ENCODE data around the gene MYL5. TPM values are rescaled to one million over a fixed set of nuclear protein-coding genes. Genes with fewer than 3 reads are reported as not detected.
"Not testable (repeated sequence)": the region's sequence is repeated elsewhere in the genome, so short reads cannot be mapped to it uniquely, and the experiment has no call there.

The MYL5 gene
- total RNA-seq, 1 donor from 2014 or later = 16.5 TPM

DNA sequence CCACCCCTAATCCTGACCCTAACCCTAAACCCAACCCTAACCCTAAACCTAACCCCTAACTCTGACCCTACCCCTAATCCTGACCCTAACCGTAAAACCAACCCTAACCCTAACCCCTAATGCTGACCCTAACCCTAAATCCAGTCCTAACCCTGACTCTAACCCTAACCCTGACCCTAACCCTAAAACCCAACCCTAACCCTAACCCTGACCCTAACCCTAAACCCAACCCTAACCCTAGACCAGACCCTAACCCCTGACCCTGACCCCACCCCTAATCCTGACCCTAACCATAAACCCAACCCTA lies 30.6 kb downstream of the MYL5 start:
- no peak for DNase-seq (ENCODE audit: low spot score)

DNA sequence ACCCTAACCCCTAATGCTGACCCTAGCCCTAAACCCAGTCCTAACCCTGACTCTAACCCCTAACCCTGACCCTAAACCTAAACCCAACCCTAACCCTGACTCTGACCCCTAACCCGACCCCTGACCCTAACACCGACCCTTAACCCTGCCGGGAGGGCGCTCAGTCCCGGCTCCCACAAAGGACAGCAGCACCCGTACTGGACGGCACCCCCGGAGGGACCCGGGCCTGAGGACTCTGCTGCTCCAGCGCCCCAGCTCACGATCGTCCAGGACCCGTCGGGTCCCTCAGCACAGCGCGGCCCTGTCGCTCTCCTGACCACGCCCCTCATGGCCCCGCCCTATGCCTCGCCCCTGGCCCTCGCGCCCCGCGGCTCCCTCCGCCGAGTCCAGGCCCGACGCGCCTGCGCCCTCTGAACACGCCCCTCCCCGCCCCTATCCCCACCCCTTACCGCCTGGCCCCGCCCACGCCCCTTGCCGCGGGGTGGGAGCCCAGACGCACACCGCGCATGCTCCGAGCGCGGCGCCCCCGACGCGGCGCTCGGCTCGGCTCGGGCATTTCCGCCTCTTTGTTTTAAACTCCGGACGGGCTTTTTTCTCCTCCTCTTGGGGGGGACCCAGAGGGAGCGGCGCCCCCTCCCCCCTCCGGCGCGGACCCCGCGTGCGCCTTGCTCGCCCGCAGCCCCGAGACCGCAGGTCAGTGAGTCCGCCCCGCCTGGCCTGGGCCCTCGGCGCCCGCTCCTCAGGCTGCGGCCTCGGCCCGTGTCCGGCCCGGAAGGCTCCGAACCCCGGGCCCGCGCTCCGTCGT lies 31.1 kb downstream of the MYL5 start, which contains the start of gene PCGF3:
Gene PCGF3, plus strand, starts transcription at position 555 of the 805 bp plus-strand sequence. CDS start 27,849 bp downstream, outside the sequence.
- peak; percentile 100 for DNase-seq (ENCODE audit: low spot score)

DNA sequence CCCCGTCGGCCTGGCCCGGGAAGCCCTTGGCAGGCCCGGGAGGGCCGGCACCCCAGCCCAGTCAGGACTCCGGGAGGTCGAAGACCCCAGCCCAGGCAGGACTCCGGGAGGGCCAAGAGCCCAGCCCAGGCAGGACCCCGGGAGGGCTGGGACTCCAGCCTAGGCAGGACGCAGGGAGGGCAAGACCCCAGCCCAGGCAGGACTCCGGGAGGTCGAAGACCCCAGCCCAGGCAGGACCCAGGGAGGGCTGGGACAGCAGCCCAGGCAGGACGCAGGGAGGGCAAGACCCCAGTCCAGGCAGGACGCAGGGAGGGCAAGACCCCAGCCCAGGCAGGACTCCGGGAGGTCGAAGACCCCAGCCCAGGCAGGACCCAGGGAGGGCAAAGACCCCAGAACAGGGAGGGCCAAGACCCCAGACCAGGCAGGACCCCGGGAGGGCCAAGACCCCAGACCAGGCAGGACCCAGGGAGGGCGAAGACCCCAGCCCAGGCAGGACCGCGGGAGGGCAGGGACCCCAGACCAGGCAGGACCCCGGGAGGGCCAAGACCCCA lies 31.8 kb downstream of the MYL5 start:
- DNase-seq (ENCODE audit: low spot score) = not testable (repeated sequence)

DNA sequence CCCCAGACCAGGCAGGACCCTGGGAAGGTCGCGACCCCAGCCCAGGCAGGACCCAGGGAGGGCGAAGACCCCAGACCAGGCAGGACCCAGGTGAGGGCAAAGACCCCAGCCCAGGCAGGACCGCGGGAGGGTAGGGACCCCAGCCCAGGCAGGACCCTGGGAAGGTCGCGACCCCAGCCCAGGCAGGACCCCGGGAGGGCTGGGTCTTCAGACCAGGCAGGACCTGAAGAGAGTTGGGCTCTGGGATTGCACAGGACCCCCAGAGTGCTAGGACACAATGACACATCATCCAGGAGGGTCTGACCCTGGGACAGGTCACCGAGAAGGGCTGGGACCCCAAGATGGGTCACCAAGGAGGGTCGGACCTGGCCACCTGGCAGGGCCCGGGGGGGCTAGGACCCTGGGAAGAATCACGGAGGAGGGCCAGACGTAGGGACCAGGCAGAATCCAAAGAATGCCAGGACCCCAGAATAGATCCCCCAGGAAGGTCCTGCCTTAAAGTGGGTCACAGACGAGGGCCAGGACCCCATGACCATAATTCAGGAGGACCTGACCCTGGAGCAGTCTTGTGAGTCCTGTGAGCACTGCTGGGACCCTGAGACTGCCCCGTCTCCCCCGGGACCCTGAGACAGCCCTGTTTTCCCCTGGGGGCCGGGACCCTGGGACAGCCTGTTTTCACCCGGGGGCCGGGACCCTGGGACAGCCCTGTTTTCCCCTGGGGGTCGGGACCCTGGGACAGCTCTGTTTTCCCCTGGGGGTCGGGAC lies 32.7 kb downstream of the MYL5 start:
- no peak for DNase-seq (ENCODE audit: low spot score)

DNA sequence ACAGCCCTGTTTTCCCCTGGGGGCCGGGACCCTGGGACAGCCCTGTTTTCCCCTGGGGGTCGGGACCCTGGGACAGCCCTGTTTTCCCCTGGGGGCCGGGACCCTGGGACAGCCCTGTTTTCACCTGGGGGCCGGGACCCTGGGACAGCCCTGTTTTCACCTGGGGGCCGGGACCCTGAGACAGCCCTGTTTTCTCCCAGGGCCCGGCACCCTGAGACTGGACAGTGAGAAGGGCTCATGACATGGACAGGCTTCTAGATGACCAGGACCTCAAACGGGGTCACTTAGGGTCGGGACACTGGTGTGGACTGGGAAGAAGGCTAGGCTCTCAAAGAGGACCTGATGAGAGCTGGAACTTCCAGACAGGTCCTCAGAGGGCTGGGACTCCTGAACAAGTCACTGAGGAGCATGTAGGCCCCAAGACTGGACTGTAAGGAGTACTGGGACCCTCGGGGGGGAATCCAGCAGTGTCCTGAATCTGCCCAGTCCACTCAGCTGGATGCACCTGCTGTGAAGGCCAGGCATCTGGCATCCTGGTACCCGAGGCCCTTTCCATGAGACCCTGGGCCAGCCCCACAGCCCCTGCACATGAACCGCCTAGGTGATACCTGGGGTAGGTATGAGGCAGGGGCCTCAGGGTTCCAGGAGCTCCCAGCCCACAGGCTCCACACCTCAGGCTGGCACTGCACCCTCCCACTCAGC lies 33.7 kb downstream of the MYL5 start:
- DNase-seq (ENCODE audit: low spot score) = no peak

DNA sequence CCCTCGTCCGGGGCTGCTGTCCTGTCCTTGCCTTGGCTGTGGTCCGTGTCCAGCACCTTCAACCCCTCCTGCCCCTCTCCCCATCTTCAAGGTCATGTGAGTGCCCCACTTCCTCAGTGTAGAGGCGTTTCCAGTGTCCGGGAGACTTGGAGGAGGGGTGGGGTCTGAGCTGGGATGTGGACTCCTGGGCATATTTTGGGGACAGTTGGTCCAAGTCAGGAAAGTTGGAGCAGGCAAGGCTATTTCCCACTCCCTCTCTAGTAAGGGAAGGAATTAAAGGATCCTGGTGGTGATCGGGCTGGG lies 34.2 kb downstream of the MYL5 start:
- no peak for DNase-seq (ENCODE audit: low spot score)

DNA sequence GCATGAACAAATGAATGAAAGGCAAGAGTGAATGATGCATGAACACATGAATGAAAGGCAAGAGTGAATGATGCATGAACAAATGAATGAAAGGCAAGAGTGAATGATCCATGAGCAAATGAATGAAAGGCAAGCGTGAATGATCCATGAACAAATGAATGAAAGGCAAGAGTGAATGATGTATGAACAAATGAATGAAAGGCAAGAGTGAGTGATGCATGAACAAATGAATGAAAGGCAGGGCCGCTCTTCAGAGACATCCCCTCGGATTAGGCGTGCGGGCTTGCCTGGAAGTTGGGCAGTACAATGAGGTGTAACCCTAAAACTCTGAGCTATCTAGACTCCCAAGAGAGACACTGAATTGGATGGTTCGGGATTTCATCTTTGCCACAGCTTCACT lies 35.0 kb downstream of the MYL5 start:
- DNase-seq (ENCODE audit: low spot score) = no peak

DNA sequence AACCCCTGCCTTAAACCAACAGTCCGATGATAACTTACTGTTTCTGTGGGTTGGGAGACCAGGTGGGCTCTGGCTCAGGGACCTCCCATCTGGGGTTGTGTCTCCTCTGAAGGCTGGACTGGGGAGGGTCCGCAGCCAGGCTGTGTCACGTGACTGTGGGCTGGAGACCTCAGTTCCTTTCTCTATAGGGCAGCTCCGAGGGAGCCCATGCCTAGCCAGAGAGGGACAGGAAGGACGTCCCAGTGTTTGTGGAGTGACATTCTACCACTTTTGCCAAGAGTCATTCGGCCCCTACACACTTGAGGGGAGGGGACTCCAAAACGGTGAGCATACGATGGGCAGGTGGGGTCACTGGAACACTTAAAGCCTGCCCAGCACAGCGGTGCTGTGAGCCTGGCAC lies 35.8 kb downstream of the MYL5 start:
- no peak for DNase-seq (ENCODE audit: low spot score)

DNA sequence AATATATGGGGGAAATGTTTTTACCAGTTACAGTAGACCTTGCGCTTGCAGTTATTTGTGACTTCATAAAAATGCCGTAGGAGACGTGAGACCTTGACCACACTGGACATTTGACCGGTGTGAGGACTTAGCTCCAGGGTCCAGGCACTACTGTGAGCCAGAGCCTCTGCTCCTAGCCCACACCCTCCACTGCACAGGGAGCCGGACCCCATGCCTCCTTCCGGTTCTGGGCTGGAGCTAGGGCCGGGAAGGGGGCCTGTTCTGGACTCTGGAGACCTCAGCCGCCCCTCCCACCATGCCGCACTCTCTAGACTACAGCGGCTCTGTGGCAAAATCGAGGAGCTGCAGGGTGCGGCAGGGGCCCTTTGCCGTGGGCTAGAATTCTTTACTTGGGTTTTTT lies 36.6 kb downstream of the MYL5 start:
- no peak for DNase-seq (ENCODE audit: low spot score)

DNA sequence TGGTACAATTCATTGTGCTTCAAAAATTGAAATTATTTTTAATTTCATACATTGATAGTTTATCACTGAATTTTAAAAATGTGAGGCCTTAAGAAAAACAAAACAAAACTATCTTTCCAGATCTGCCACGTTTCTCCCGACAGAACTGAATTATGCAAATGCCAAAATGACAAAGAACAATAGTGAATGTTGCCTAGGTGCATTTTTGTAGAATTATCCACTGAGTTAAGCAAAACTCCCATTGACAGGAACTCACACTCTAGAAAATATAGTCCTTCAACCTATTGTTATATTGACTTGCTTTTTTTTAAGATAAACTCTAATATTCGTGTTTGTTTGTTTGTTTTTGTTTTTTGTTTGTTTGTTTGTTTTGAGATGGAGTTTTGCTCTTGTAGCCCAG lies 37.8 kb downstream of the MYL5 start:
- DNase-seq (ENCODE audit: low spot score) = no peak

DNA sequence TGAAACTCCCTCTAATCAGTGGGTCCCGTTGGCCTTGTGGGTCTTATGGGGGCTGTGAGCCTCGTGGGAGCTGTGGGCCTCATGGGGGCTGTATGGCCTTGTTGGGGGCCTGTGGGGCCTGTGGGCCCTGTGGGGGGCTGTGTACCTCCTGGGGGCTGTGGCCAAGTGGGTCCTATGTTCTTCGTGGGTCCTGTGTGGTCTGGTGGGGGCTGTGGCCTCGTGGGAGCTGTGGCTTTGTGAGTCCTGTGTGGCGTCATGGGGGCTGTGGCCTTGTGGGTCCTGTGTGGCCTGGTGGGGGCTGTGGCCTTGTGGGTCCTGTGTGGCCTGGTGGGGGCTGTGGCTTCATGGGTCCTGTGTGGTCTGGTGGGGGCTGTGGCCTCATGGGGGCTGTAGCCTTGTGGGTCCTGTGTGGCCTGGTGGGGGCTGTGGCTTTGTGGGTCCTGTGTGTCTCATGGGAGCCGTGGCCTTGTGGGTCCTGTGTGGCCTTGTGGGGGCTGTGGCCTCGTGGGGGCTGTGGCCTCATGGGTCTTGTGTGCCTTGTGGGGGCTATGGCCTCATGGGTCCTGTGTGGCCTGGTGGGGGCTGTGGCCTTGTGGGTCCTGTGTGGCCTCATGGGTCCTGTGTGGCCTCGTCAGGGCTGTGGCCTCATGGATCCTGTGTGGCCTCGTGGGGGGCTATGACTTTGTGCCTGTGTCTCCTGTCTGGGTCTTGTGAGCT lies 38.7 kb downstream of the MYL5 start:
- DNase-seq (ENCODE audit: low spot score) = no peak

DNA sequence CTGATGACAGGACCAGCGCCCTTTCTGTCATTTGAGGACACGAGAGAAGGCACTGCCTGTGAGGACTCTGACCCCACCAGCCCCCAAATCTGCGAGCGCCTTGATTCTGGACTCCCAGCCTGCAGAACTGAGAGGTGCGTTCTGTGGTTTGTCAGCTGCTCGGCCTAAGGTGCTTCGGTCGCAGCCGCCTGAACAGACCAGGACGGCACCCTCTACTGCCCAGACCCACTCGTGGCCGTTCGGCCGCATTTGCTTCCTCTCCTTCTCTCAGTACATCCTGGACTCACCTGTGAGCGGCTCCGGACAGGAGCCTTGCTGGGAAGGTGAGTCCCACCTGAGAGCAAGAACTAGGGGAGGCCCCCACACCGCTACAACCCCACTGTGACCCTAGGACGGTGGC lies 39.7 kb downstream of the MYL5 start:
- no peak for DNase-seq (ENCODE audit: low spot score)

DNA sequence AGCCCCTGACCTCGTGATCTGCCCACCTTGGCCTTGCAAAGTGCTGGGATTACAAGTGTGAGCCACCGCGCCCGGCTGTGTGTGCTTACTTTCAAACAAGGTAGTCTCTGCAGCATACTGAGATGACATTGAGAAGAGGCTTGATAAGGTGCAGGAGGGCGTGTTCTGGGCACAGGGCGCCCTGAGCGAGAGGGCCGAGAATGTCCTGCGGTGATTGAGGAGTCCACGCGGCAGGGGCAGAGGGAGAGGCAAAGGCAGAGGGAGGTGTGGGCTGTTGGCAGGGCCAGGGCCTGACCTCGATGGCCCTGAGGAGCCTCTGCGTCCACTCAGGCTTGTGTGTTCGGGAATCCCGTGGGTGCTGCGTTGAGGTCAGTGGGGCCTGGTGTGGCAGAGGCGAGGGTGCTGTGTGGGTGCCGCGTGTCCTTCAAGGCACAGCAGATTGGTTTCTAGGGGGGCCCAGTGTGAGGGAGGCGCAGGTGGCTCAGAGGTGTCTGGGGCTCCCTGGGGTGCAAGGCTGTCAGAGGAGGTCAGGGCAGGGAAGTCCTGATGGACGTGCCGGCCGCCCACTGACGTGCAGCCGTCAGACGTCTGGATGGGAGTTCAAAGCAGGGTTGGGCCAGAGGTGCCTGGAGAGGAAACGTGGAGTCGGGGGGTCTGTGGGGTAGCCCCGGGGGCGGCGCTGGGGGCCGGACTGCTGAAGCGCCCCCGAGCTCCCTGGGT lies 43.4 kb downstream of the MYL5 start:
- no peak for DNase-seq (ENCODE audit: low spot score)

DNA sequence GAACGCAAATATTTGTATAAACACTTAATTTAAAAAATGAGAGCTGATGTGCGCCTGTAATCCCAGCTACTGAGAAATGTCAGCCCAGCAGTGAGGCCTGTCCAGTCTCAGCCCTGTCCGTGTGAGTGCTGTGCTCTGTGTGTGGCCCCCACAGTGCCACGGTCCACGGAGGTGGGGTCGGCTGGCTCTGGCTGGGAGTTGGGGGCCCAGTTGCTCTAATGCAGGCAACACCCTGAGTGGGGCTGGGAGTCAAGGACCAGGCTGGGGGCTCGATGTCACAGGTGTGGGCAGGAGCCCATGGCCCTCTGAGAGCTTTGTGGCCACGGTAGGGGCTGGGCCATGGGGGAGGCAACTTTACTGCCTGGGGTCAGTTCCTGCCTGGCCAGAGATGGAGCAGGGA lies 44.1 kb downstream of the MYL5 start:
- DNase-seq (ENCODE audit: low spot score) = no peak

DNA sequence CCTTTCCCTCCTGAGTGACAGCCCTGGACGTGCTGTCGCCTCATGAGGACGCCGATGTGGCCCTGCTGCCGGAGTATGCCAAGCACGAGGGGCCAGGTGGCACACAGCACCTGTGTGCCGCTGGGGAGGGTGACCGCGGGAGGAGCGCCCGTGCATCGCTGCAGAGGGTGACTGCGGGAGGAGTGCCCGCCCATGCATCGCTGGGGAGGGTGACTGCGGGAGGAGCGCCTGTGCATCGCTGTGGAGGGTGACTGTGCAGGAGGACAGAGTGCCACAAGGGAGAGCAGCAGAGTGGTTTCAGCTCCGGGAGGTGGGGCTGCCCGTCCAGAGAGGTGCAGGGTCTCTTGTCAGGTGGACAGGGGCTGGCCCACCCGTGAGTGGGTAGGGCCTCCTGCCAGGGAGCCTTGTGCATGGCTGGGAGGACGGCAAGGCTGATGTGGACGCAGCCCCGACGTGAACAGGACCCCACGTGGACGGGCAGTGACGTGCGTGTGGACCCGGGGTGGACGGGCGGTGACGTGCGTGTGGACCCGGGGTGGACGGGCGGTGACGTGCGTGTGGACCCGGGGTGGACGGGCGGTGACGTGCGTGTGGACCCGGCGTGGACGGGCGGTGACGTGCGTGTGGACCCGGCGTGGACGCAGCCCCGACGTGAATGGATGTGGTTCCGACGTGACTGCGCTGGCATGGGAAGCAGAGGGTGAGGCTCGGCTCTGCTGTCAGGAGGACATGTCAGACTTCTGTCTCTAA lies 45.9 kb downstream of the MYL5 start:
- no peak for DNase-seq (ENCODE audit: low spot score)

DNA sequence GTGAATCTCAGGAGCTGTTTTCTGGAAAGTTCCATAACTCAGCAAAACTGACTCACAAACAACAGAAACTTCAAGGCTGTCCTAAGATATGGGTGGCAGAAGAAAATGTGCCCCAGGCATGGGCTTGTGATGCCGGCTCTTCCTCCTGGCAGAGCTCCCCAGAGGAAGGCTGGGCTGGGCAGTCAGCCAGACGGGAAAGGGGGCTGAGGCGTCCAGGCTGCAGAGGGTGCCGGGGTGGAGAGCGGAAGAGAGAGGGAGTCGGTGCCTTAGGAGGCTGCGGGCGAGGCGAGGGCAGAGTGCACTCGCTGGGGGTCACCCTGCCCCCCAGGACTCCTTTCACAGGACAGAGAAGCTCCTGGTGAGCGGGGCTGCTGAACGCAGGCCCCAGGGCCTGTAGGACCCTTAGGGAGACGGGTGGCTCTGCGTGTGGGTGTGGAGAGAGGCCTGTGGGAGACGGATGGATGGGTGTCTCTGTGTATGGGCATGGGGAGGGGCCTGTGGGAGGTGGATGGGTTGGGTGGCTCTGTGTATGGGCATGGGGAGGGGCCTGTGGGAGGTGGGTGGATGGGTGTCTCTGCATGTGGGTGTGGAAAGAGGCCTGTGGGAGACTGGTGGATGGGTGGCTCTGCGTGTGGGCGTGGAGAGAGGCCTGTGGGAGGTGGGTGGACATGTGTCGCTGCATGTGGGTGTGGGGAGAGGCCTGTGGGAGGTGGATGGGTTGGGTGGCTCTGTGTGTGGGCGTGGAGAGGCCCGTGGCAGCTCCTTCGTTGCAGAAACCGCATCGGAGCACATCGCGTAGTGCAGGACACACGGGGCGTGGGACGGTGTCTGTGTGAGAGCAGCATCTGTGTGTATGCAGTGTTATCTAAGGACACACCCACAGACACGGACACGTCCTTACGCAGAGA lies 47.2 kb downstream of the MYL5 start:
- DNase-seq (ENCODE audit: low spot score) = no peak

DNA sequence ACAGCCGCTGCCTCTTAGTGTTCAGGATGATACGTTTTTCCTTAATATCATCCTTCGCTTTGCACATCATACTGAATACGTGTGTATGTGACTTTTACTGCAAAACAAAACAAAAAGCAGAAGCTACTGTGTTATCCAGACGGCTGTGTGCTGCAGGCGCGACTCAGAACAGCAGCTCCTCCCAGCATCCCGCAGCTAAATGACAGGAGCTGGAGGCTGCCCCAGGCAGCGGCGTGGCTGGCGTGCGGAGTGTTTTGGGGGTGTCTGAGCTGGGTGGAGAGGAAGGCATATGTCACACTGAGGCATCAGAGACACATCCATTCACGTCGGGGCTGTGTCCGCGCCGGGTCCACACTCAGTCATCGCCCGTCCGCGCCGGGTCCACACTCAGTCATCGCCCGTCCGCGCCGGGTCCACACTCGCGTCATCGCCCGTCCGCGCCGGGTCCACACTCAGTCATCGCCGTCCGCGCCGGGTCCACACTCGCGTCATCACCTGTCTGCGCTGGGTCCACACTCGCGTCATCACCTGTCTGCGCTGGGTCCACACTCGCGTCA lies 47.9 kb downstream of the MYL5 start:
- no peak for DNase-seq (ENCODE audit: low spot score)

DNA sequence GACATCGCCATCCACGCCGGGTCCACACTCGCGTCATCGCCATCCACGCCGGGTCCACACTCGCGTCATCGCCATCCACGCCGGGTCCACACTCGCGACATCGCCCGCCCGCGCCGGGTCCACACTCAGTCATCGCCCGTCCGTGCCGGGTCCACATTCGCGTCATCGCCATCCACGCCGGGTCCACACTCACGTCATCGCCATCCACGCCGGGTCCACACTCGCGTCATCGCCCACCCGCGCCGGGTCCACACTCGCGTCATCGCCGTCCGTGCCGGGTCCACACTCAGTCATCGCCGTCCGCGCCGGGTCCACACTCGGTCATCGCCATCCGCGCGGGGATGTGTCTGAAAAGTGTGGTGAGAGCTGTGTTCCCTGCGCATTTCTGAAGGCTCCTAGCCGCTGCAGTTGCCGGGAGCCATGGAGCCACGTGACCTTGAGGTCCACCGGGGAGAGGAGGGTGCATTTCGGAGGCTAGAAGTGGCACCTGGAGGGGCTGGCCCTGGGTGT lies 48.6 kb downstream of the MYL5 start:
- DNase-seq (ENCODE audit: low spot score) = no peak
